GM20000 (cell line): ENCODE data around the gene SF3A2.

Experiments
- DNase-seq: peaks from one replicate; pipeline ENCODE4 v3.0.0; 2012; ENCODE audit warnings: low spot score
- TF ChIP-seq, protein P1 (sequence below): IDR thresholded peaks from 2 replicates; pipeline ENCODE4 v1.5.1; 2012; ENCODE audit warnings: mild to moderate bottlenecking, control low read depth; ENCODE audit errors: extremely low read depth, missing control alignments

The SF3A2 gene

DNA sequence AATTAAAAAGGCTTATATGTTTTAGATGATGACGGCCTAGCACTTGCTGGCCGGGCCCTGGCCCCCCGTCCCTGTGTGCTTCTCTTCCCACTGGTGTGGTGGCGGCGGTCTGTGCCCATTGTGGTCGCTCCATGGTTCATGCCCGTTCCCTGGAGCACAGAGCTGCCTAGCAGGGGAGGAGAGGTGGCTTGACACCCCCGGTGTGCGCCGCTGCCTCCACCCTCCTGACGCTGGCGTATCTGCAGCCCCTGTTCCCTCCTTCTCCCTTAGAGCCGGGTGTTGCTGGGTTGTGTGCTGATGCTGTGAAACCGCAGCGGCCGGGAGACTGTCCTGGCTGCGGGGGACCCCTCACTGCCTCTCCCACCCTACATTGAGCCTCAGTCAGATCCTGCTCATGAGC is 43.8 kb upstream of the SF3A2 start:
- no peak for DNase-seq
- TF ChIP-seq, protein P1, sequence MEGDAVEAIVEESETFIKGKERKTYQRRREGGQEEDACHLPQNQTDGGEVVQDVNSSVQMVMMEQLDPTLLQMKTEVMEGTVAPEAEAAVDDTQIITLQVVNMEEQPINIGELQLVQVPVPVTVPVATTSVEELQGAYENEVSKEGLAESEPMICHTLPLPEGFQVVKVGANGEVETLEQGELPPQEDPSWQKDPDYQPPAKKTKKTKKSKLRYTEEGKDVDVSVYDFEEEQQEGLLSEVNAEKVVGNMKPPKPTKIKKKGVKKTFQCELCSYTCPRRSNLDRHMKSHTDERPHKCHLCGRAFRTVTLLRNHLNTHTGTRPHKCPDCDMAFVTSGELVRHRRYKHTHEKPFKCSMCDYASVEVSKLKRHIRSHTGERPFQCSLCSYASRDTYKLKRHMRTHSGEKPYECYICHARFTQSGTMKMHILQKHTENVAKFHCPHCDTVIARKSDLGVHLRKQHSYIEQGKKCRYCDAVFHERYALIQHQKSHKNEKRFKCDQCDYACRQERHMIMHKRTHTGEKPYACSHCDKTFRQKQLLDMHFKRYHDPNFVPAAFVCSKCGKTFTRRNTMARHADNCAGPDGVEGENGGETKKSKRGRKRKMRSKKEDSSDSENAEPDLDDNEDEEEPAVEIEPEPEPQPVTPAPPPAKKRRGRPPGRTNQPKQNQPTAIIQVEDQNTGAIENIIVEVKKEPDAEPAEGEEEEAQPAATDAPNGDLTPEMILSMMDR = no peak

DNA sequence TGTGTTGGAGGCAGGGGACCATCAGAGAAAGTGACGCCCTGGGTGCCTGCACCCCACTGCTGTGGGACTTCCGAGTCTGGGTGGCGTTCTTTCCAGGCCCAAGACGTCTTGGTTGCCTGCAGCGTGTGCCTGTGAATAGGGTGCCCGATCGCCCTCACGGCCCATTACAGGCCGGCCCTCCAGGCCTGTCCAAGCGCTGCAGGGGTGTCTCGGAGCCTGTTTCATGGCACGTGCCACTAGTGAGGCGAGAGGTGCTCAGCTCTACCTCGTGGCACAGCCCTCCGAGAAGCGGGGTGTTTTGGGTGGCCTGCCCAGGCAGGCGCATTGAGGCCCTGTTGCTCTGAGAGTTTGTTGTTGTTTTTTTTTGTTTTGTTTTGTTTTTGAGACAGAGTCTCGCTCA is 42.8 kb upstream of the SF3A2 start:
- TF ChIP-seq, protein P1 = no peak
- DNase-seq = no peak

DNA sequence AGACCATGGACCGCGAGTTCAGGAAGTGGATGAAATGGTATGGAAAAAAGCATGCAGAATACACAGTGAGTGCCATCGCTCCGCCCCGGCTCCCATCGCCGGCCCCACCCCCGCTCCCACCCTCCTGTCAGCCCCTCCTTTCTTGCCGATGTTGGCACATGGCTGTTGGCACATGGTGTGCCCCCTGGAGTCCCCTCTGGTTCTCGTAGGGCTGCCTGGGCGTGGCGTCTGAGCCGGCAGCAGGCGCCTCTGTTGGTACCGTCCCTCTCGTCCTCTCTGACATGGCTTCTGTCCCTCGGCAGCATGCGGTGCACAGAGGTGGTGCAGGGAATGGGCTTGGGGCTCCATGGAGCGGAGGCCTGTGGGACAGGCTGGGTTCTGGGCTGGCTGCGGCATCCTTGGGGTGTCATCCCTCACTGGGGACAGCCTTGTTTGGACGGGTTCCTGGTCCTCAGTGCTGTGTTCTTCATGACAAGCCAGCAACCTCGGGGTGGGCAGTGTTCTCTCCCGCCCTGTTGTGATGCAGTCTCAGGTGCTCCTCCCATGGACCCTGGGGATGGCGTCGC is 42.0 kb upstream of the SF3A2 start:
- no peak for DNase-seq
- TF ChIP-seq, protein P1 = no peak

DNA sequence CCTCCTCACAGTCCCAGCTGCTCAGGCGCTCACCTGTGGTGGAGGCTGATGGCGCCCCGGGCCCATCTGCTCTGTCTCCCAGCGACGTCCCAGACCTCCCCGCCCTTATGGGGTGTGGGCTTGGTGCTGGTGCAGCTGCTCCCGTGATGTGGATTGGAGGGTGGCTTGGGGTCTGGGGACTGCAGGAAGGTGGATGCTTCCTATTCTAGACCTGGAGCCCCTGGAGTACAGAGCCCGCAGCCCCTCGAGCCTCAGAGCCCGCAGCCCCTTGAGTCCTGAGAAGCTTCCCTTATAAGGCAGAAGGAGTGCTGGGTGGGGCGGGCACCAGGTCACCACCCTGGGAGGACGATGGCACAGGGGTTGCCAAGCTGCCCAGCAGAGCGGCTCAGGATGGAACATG is 41.3 kb upstream of the SF3A2 start:
- no peak for DNase-seq
- TF ChIP-seq, protein P1 = no peak

DNA sequence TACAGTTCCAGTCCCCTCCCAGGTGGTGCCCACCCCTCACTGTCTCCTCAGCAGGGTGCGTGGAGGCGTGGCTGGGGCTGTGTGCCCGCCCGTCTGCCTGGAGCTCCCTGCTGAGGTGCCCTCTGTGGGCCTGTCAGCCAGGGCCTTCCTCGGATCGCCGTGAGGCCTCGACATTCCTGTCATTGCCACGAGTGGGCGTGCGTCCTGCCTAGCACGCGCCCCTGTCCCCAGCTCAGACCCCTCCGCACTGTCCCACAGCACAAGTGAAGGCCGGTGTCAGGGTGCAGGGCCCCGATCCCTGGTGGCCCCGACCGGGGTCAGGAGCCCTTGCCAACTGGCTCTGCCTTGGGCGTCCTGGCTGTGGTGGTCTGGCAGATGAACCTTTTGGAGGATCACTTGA is 40.7 kb upstream of the SF3A2 start:
- TF ChIP-seq, protein P1 = no peak
- no peak for DNase-seq

DNA sequence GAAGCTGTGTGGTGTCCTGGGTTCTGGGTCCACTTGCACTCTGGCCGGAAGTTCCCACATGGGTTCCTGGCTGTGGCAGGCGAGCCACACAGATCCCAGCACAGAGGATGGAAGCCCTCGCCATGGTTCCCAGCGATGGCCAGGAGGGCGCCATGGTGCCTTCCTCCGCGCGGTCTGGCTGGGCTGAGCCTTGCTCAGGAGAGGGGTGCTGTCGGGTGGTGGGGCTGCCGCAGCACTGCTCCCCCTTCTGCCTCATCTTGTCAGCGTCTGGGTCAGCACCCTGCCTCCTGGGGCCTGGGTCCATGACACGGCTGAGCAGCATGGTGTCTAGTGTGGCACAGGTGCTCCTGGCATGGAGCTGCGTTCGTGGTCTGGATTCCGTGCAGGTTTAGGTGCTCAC is 39.4 kb upstream of the SF3A2 start:
- TF ChIP-seq, protein P1 = no peak
- DNase-seq = no peak

DNA sequence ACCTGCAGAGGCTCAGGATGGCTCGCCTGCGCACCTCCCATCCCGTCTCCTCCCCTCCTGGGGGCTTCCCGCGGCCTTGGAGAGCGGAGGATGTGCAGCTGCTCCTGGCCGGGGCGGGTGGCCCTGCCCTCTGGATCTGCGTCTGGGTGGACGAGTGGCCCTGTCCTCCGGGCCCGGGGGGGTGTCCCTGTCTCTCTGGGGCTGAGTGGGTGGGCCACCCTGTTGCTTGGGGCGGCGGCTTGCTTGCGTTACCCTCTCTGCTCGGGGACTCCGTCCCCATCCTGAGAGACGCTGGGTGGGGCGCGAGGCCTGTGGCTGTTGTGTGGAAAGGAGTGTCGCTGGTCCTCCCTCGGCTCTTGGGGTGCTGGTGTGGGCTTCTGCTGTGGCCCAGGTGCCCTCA is 38.3 kb upstream of the SF3A2 start:
- TF ChIP-seq, protein P1 = no peak
- no peak for DNase-seq
